ENCODE results near the gene AR. TPM values are rescaled to one million over a fixed set of nuclear protein-coding genes. Genes with fewer than 3 reads are reported as not detected.
"Not testable (repeated sequence)": the region's sequence is repeated elsewhere in the genome, so short reads cannot be mapped to it uniquely, and the experiment has no call there.

AR gene
- total RNA-seq, 1 donor from 2014 or later: 25.2 TPM

DNA sequence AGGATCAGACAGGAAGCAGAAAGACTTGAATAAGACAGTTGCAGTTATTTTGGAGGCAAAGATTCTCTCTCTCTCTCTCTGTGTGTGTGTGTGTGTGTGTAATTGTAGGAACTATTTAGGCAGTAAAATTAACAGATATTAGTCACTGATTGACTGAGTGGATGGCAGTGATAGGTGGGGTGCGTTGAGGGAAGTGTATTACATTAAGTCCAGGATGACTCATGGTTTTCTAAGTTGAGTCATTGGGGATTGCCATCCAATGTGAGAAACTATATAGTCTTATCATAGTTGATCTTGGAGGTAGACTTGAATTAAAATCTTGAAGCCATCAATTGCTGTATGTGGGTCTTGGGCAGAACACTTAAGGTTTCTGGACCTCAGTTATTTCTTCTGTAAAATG lies 75.4 kb downstream of the AR start:
- intact Hi-C loops (cut with micrococcal nuclease): no loop called here
- no peak for ATAC-seq
- DNase-seq: no peak

DNA sequence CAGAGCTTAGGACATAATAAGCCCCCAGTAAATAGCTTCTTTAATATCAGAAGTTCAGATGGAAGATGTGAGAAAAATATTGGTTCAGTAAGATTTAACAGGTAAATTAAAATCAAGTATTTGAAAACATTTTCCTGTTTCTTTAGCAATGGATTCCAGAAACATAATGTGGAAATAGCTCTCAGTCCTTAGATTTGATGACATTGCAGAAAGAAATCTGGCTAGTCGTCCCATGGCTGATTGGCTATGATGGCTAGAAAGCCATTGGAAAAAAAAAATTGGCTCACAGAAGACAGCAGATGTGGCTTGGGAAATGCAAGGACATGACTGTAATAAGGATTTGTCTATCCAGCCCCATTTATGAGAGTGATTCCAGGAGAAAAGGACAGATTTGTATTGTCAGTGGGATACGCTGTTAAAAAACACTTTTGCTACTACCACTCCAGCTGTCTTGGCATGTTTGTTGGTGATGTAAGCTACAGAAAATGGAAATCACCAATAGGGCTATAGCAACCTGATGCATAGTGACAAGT lies 78.3 kb downstream of the AR start:
- intact Hi-C loops (cut with micrococcal nuclease): no loop called here
- ATAC-seq (peak; percentile 34), DNase-seq (no peak)

DNA sequence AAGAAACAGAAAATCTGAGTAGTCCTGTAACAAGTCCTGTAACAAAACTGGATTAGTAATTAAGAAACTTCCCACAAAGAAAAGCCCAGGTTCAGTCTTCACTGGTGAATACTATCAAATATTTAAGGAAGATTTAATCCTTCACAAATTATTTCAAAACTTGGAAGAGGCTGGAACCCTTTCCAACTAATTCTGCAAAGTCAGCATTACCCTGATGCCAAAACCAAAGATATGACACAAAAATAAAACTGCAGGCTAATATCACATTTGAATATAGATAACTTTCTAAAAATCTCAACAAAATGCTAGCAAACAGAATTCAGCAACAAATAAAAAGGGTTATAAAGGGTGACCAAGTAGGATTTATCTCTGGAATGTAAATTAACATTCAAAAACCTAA lies 80.5 kb downstream of the AR start:
- intact Hi-C loops (cut with micrococcal nuclease): no loop called here
- no peak for ATAC-seq
- no peak for DNase-seq

DNA sequence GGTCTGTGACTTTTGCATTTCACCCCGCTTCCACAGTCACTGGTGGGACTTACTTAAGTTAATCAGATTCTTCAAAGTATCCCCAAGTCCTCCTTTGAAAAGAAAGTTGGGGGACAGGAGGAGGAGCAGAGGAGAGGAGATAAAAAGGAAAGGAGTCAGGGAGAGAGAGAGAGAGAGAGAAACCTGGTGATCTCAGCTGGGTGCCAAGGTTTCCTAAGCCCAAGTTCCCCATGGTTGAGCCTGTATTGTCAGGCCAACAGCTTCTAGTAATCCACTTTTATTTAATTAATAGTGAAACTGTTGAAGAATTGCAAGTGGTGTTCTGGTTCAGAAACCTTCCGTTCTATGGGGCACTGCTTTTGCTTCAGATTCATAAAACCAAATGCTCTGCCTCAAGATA lies 91.6 kb downstream of the AR start:
- intact Hi-C loops (cut with micrococcal nuclease): no loop called here

DNA sequence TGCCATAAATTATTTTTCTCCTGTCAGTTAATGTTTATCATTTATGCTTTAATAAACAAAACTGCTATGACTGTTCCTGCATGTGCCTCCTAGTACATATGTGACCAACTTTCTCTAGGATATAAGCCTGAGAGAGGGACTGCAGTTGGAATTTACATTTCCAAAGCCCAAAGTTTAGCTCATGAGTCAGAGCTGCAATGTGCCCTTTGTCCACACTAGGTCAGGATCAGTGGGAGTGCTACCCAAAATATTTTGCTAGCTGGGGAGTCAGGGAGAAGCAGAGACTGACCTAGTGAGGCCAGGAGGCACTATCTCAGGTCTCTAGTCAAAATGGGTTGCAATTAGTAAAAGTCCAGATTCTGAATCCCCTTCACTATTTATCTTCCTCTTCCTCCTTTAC lies 92.7 kb downstream of the AR start:
- DNase-seq (no peak), ATAC-seq (no peak)
- intact Hi-C loops (cut with micrococcal nuclease): no loop called here

More for the DNA sequence above, 91.6 kb downstream of the AR start:
- ATAC-seq (no peak), DNase-seq (no peak)

DNA sequence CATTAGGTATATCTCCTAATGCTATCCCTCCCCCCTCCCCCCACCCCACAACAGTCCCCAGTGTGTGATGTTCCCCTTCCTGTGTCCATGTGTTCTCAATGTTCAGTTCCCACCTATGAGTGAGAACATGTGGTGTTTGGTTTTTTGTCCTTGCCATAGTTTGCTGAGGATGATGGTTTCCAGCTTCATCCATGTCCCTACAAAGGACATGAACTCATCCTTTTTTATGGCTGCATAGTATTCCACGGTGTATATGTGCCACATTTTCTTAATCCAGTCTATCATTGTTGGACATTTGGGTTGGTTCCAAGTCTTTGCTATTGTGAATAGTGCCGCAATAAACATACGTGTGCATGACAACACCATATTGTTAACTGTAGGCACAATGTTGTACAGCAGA lies 93.5 kb downstream of the AR start:
- intact Hi-C loops (cut with micrococcal nuclease): not testable (repeated sequence)

DNA sequence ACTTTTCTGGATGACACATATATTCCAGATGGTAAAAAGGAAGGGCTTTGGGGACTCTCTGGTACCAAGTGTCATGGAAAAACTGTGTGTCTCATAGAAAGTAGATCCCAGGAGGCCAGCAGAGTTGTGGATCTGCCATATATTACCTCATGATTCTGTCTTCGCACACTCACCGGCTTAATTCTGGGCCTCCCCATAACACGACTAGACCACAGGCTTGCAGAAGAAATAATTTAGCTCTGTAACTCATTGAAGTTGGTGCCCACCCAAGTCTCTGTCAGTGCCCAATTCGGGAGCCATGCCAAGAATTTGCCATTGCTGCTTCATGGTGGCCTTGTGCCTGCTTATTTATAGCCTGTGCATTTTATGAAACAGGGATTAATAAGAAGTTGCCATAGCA lies 104.5 kb downstream of the AR start:
- peak; percentile 31 for DNase-seq
- peak; percentile 43 for ATAC-seq
- intact Hi-C loops (cut with micrococcal nuclease): no loop called here

More for the DNA sequence above, 93.5 kb downstream of the AR start:
- not testable (repeated sequence) for ATAC-seq, DNase-seq

DNA sequence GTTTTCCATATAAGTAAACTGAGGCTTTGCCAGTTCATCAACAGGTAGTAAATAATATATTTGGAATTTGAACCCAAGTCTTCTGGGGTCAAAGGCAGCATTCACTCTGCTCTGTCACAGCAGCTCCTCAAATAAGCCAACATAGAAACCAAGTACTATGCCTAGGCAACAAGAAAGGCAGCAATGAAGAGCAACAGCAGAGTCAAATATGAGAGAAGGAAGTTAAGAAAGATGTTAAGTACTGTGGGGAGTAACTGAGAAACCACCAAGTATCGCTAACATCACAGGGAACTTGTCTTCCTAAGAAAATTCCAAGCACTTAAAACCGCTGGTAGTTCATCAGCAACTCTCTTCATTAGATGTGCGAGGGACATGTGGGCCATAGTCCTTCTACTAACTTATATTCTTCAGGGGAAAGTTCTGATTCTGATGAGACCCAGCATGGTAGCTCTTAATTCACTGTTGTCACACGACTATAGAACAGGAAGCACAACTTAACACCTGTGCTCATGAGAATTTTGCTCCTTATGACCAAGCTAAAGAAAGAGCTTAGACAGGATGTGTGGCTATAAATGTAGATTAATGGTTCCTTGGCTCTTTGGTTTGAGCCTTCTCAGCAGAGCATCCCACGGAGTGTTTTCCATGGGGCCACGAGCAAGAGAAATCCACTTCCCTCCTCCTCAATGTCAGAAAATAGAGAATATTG lies 107.8 kb downstream of the AR start:
- ATAC-seq: no peak
- no peak for DNase-seq
- intact Hi-C loops (cut with micrococcal nuclease): no loop called here

DNA sequence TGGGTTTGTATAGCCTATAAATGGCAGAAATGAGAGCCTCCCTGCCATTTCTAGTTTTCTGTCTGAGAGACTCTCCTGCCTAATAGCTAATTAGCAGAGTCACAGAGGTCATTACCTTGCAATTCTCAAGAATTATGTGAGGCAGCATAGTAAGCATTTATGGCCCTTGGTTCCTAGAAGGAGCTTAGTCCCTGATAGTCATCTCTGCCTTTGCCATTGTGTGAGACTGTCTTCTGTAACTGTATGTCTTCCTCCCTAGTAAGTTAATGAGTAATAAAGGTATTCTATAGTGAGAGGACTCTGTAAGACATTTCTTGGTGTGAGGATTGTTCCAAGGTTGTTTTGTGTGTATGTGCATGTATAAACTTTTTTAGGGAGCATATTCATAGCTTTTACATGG lies 108.7 kb downstream of the AR start:
- ATAC-seq: no peak
- intact Hi-C loops (cut with micrococcal nuclease): no loop called here
- DNase-seq: no peak

DNA sequence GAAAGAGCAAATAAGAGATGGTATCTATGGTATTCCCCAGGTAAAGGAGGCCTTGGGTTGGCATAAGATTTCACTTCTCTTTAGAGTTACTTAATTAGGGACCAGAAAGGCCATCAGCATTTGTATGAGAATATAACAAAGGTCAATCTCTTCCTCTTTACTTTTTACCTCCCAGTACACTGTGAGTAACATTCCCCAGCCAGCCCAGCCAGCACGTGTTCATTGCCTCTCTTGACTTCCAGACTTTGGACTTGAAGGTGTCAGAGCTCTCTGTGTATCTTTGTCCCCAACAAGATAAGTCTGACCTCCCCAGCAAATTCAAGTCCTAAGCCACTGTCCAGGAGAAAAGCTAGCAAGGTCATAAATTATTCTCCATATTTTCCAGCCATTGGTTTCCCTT lies 110.5 kb downstream of the AR start:
- peak; percentile 65 for ATAC-seq

DNA sequence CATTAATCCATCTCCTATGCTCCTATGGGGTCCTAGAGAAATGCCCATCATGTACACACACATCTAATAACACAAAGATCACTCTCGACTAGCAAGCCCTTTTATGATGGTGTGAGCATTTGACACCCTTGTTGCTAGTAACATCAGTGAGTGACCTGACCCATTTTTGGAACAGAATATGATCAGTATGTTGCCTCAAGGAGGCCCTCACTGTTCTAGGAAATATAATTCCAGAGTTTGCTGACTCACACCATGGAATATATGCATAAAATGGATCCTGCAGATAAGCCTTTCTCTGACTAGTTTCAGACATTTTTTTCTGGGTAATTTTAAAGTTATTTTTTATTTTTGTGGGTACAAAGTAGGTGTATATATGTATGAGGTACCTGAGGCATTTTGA lies 121.8 kb downstream of the AR start:
- DNase-seq (no peak), ATAC-seq (no peak)
- intact Hi-C loops (cut with micrococcal nuclease): no loop called here

More for the DNA sequence above, 110.5 kb downstream of the AR start:
- no peak for DNase-seq
- intact Hi-C loops (cut with micrococcal nuclease): no loop called here

DNA sequence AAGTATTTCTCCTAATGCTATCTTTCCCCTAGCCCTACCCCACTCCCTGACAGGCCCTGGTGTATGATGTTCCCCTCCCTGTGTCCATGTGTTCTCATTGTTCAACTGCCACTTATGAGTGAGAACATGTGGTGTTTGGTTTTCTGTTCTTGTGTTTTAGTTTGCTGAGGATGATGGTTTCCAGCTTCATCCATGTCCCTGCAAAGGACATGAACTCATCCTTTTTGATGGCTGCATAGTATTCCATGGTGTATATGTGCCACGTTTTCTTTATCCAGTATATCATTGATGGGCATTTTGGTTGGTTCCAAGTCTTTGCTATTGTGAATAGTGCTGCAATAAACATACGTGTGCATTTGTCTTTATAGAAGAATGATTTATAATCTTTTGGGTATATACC lies 126.9 kb downstream of the AR start:
- intact Hi-C loops (cut with micrococcal nuclease); ATAC-seq; DNase-seq: not testable (repeated sequence)

DNA sequence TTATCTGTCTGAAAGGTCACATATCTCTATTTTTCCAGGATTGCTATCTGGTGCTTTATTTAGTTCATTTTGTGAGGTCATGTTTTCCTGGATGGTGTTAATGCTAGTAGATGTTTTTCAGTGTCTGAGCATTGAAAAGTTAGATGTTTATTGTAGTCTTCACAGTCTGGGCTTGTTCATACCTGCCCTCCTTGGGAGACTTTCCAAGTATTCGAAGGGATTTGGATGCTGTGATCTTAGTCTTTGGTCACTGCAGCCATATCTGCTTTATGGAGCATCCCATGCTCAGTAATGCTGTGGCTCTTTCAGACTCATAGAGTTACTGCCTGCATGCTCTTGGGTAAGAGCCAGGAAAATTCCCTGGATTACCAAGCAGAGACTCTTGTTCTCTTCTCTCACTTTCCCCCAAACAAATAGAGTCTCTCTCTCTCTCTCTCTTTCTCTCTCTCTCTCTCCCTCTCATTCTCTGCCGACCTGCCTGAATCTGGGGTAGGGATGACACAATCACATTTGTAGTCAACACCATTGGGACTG lies 130.0 kb downstream of the AR start:
- intact Hi-C loops (cut with micrococcal nuclease): no loop called here
- peak; percentile 61 for ATAC-seq
- no peak for DNase-seq

DNA sequence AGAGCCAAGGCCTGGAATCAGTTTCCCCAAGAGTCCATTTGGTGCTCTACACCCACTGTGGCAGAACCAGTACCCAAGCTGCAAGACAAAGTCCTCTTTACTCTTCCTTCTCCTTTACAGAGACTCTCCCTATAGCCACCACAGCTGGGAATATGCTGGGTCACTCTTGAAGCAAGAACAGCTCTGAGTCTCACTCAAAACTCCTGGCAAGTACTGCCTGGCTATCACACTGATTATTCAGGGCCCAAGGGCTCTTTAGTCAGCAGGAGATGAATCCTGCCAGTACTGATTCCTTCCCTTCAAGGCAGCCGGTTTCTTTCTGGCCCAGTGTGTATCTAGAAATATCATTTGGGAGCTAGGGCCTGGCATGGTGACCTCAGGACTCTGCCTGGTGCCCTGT lies 130.9 kb downstream of the AR start:
- intact Hi-C loops (cut with micrococcal nuclease): no loop called here
- no peak for DNase-seq
- ATAC-seq: peak; percentile 20

DNA sequence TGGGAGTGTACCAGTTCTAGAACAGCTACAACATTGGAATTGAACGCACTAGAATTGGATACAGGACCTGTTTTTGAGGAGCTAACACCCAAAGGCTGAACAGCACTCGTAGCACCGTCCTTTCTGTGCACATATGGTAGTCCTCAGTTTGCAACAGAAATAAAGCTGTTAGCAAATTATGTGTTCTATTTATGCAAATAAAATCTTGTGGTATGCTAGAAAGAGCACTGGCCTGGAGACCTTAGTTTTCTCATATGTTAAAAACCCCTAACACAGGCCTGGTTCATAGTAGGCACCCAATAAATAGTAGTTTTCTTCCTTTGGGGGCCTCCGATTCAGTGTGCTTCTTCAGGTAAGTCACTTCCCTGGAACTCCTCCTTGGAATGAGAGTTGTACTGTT lies 140.3 kb downstream of the AR start:
- no peak for DNase-seq
- intact Hi-C loops (cut with micrococcal nuclease): no loop called here
- ATAC-seq: no peak

DNA sequence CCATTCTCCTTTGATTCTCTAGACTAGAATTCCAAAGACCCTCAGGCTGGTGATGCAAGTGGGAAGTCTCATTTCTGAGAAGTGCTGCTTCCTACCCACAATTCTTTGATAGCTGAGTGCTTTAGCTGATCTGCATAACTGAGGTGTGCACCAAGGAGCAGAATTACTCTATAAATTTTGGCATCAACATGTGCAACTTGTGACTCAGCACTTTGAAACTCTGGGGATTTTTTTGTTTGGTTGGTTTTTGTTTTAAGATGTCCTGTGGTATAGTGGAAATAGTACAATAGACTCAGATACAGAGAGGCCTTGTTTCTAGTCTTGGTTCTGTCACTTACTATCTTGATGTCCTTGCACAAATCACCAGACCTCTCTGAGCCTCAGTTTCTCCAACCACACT lies 148.4 kb downstream of the AR start:
- DNase-seq (no peak), ATAC-seq (no peak)
- intact Hi-C loops (cut with micrococcal nuclease): no loop called here

DNA sequence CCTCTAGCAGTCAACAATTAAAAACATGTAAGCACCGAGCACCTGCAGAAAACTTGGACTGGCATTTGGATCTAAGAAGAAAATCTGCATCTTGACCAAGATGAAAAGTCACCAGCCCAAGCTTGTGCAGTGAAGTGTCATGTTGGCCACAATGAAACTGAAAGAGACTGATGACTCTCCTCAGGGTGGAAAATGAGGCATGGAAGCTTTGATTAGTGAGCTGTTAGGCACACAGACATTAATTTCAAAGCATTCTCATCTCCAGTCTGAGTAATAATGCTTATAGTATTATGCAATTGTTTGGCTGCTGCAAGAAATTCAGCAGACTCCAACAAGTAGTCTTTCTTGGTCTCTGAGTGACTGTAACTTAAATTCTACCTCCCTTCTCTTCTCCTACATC lies 150.1 kb downstream of the AR start:
- intact Hi-C loops (cut with micrococcal nuclease): no loop called here
- no peak for DNase-seq
- ATAC-seq: no peak

DNA sequence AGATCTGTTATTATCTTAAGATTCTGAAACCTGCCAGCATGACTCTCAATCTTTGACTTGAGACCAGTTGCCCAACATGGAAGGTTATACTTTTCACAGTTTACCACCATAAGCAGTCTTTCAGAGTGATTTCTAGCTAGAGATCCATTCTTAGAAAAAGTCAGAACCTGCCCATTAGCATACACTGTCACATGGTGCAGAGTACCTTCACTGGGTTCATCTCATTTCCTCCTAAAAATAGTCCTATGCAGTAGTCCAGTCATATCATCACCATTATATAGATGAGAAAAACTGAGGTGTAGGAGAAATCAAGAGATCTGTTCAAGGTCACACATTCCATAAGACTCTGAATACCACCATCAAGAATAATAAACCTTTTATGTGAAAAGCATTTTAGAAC lies 153.6 kb downstream of the AR start:
- no peak for ATAC-seq

DNA sequence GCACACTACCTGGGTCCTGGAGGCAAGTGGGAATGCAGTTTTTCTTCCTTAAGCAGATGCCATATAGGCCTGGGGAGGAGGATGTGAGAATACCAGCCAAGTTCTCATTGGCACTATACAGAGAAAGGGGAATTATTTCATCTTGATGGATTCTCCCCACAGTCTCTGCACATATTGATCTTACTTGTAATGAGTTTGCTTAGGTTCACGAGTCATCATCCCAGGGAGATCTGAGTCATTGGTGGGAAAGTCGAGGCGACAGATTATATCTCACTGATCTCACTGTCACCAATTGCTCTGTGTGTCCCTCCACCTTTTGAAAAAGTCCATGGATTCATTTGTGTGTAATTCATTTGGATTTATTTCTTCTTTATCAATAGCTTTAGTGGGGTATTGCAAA lies 156.8 kb downstream of the AR start:
- ATAC-seq (no peak), DNase-seq (no peak)
- intact Hi-C loops (cut with micrococcal nuclease): no loop called here

More for the DNA sequence above, 153.6 kb downstream of the AR start:
- intact Hi-C loops (cut with micrococcal nuclease): no loop called here
- no peak for DNase-seq

DNA sequence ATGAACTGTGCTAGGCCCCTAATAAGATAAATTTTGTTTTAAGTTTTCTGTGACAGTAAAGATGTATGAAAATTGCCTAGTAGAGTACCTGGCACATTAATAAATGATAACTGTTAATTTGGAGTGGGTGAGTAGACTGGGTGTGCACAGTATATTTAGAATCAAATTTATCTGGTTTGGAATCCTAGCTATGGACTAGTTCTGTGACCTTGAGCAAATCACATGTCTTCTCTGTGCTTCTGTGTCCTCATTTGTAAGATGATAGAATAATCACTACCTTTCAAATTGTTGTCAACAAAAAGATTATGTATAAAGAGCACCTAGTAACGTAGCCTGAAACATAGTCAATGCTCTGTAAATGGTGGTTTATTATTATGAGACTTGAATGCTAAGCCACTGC lies 170.2 kb downstream of the AR start:
- DNase-seq (no peak), ATAC-seq (peak; percentile 71)
- intact Hi-C loops (cut with micrococcal nuclease): loop anchor here (10.0 kb wide), 1 partner anchor 149 kb away; no protein-coding TSS in a partner anchor

DNA sequence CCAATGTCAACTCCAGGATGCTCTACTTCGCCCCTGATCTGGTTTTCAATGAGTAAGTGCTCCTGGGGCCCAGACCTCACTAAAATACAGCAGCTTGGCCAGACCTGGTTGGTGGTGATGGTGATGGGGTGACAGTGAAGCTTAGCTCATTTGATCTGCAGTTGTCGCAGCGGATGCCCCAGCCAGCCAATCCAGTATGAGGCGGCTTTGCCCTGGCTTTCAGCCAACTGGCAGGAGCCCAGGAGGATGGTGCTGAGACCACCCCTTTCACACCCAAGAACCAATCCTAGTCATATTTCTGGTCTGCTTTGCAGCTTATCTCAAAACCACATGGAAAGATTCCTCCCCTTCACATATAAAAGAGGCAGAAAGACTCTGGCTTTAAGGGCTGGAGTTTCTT lies 173.8 kb downstream of the AR start:
- DNase-seq: no peak
- ATAC-seq: no peak
- intact Hi-C loops (cut with micrococcal nuclease): loop anchor here (10.0 kb wide), 1 partner anchor 153 kb away; no protein-coding TSS in a partner anchor

All from left ventricle myocardium superior (tissue), 1 donor.